BJ (cell line): ENCODE data around the gene ARID3A. TPM values are rescaled to one million over a fixed set of nuclear protein-coding genes. Genes with fewer than 3 reads are reported as not detected.

Source experiments
- CTCF ChIA-PET: fragments of 350-600 bp; formaldehyde crosslinking; extraction: SDS; loops from one replicate; lab custom pipeline; 2021; ENCODE audit warnings: antibody characterized with exemption, inconsistent platforms; lab: Yijun Ruan, JAX
- POLR2A ChIA-PET: fragments of 300-600 bp; sonication (Branson Sonifier 250); formaldehyde crosslinking; extraction: SDS; loops from one replicate; lab custom pipeline; 2021; ENCODE audit warnings: antibody characterized with exemption; lab: Charles Lee
- DNase-seq: peaks from one replicate; pipeline ENCODE4 v3.0.0-alpha.2; 2011; ENCODE audit warnings: low read depth
- H3K27me3 ChIP-seq: 2 replicates; pipeline ENCODE4 v1.6.0; 2011; ENCODE audit warnings: low read length; ENCODE audit not compliant: control insufficient read depth, insufficient read depth
- H3K36me3 ChIP-seq: 2 replicates; pipeline ENCODE4 v1.5.1; 2011; ENCODE audit warnings: low read length; ENCODE audit not compliant: control insufficient read depth, insufficient read depth
- H3K4me3 ChIP-seq: 2 replicates; pipeline ENCODE4 v1.5.1; 2011; ENCODE audit warnings: low read depth, mild to moderate bottlenecking, control low read depth, low read length
- CTCF ChIP-seq: IDR thresholded peaks from 2 replicates; pipeline ENCODE4 v1.5.1; 2011; ENCODE audit warnings: low read depth, mild to moderate bottlenecking, control low read depth, inconsistent platforms, low read length, moderate library complexity; ENCODE audit not compliant: insufficient read depth
- polyA plus RNA-seq: library from polyadenylated mRNA; depleted of rRNA; stranded (reverse); fragments of >200 nt; gene quantifications from 2 replicates; pipeline ENCODE4 v1.2.3, GENCODE V29; 2011

The ARID3A gene
- polyA plus RNA-seq, 1 experiment: 17.4 TPM

GRCh38 chr19:896434-896833 is 29.4 kb upstream of the ARID3A start:
- DNase-seq: no peak
- Histone ChIP-seq H3K36me3 (peaks cover 22% of the 10 kb centered on the region), H3K27me3 (no peaks in the 10 kb centered on the region), H3K4me3 (no peak overlapping the region)
- ChIA-PET CTCF (interaction anchor here (0.6 to 2.0 kb wide), 3 partner anchors 11 to 126 kb away, joined by 3 to 6 read pairs (median 5); no protein-coding TSS in a partner anchor), POLR2A (no interaction called here)
- no peak for TF ChIP-seq CTCF

DNA sequence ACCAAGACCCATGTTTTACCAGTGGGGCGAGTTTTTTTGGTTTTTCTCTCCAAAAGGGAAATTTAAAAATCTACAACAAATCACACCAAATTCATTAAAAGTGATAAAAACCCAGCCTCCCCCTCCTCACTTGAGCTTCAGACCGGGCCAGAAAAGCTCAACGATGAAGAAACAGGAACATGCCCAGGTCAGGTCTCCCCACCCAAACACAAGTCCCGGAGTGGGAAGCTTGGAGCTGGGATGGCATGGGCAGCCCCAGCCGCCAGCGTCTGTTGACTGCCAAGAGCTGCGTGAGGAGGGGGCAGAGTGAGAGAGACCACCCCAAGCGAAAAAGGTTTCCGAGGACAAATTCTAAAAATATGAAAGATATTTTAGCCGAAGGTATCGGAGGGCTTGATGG is 28.8 kb upstream of the ARID3A start:
- Histone ChIP-seq H3K27me3 (no peaks in the 10 kb centered on the region), H3K36me3 (peaks cover 24% of the 10 kb centered on the region), H3K4me3 (no peak overlapping the region)
- TF ChIP-seq CTCF: no peak
- DNase-seq: no peak
- ChIA-PET CTCF (interaction anchor here (0.6 to 2.0 kb wide), 3 partner anchors 10 to 126 kb away, joined by 3 to 6 read pairs (median 5); no protein-coding TSS in a partner anchor), POLR2A (interaction anchor here (0.6 kb wide), 1 partner anchor 43 kb away, joined by 3 read pairs; no protein-coding TSS in a partner anchor)

DNA sequence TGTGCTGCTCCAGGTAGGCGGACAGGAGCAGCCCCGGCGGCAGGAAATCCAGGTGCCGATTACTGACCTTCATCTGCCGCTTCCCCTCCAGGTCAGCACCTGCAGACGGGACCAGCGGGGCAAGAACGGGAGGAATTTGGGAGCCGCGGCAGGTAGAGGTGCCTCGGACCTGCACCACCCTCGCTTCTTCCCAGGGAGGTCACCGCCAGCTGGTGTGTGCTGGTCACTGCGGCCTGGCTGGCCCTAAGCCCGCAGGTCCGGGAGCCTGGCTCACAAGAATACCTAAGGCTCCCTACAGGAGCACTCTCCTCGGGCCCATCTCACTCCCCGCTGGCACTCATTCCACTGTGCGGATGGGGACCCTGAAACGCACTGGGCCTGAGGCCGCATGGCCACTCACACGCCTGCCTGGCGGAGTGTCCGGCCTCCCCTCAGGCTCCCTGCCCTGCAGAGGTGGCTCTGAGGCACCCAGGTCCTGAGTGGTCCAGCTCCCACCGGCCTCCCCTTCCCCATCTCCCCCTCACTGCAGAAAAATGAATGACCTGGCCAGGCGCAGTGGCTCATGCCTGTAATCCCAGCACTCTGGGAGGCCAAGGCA is 28.3 kb upstream of the ARID3A start:
- Histone ChIP-seq H3K4me3 (no peak overlapping the region), H3K36me3 (peaks cover 25% of the 10 kb centered on the region), H3K27me3 (no peaks in the 10 kb centered on the region)
- TF ChIP-seq CTCF: peak; percentile 12; the same call in 1 of the 2 replicates
- DNase-seq: no peak
- ChIA-PET CTCF (interaction anchor here (1.4 to 2.0 kb wide), 2 partner anchors 10 to 34 kb away, joined by 5 to 6 read pairs; no protein-coding TSS in a partner anchor), POLR2A (interaction anchor here (0.6 kb wide), 1 partner anchor 43 kb away, joined by 3 read pairs; no protein-coding TSS in a partner anchor)

- CTCF ChIA-PET: no interaction called here
- no peak for DNase-seq
- POLR2A ChIA-PET: no interaction called here
- H3K4me3 ChIP-seq: no peak overlapping the region
- H3K27me3 ChIP-seq: no peaks in the 10 kb centered on the region
- no peak for TF ChIP-seq CTCF
- H3K36me3 ChIP-seq: peaks cover 25% of the 10 kb centered on the region
Observed at GRCh38 chr19:898663-899062, 27.2 kb upstream of the ARID3A start.

DNA sequence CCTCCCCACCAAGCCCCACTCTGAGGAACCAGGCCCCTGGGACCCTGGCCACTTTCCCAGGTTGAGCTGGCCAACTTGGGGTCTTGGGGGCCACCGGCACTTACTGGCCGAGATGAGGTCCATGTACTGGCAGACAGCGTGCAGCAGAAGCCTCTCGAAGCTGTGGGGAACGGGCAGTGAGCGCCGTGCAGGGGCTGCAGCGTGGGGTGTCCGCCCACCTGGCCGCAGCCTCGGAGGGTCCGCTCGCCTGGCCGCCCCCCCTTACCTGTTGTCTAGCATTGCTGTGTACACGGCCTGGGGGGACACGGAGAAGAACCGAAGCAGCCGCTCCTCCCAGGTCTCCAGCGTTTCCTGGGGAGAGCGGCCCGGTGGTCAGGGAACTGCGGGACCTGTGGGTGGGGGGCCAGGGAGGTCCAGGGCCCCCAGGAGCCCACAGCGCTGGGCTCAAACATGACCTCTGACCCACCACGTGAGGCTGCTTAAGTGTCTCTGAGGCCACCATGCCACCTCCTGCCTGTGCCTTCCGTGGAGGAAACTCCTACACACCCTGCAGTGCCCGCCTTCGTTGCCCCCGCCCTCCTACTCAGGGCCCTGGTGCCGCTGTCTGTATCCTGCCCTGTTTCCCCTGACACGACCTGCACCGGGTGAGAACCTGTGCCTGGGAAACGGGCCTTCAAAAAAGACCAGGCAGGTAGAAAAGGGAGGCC is 26.3 kb upstream of the ARID3A start:
- ChIA-PET CTCF (interaction anchor here (1.2 kb wide), 1 partner anchor 10 kb away, joined by 3 read pairs; no protein-coding TSS in a partner anchor), POLR2A (no interaction called here)
- no peak for DNase-seq
- Histone ChIP-seq H3K36me3 (peaks cover 25% of the 10 kb centered on the region), H3K4me3 (no peak overlapping the region), H3K27me3 (no peaks in the 10 kb centered on the region)
- no peak for TF ChIP-seq CTCF
